ENCODE results near the gene TBC1D22A. TPM values are rescaled to one million over a fixed set of nuclear protein-coding genes. Genes with fewer than 3 reads are reported as not detected.

Gene TBC1D22A
- total and polyA plus RNA-seq, 2 experiments from 2014 or later, result 9.6 to 13.3 TPM

- TF ChIP-seq ZNF462 (CRISPR knock-in tag; IDR thresholded peaks at IDR 0.05) (no peak), ZNF114 (CRISPR knock-in tag; IDR thresholded peaks at IDR 0.05) (no peak), POLR2AphosphoS5 (IDR thresholded peaks at IDR 0.05; ENCODE audit: low read depth) (no peak), EZH2 (IDR thresholded peaks at IDR 0.05; ENCODE audit: low read depth, unreplicated experiment) (no peak), CREB1 (CRISPR knock-in tag; IDR thresholded peaks at IDR 0.05; ENCODE audit: low read depth) (no peak)
These were observed 160.9 kb downstream of the TBC1D22A start (continued) for GRCh38 chr22:46923394-46923793.

- DNase-seq (ENCODE audit: low spot score) (no peak), ATAC-seq (no peak)
- no peak overlapping the region for H3K4me3 ChIP-seq
- no peaks in the 10 kb centered on the region for H4K20me1 ChIP-seq (replicated peaks; ENCODE audit: insufficient read depth)
- H2AFZ ChIP-seq, result no peak overlapping the region
- no peaks in the 10 kb centered on the region for H3K9me2 ChIP-seq (ENCODE audit: insufficient read depth)
- no peaks in the 10 kb centered on the region for H3K27me3 ChIP-seq (ENCODE audit: insufficient read depth)
- Mint-ChIP-seq H3K36me3 (ENCODE audit: low read depth) (peaks cover 9% of the 10 kb centered on the region; the same call in 2 of the 3 replicates), H3K9me3 (peaks cover 3% of the 10 kb centered on the region; the same call in 1 of the 3 replicates), H3K27ac (peak overlapping the region; percentile 50; the same call in 1 of the 2 replicates), H3K27me3 (ENCODE audit: insufficient read depth, low read depth, poor library complexity) (peaks cover 2% of the 10 kb centered on the region), H3K4me1 (peaks cover 5% of the 10 kb centered on the region; the same call in 2 of the 3 replicates), H3K4me3 (no peak overlapping the region)
- no peaks in the 10 kb centered on the region for H3F3A ChIP-seq (replicated peaks; ENCODE audit: low read depth)
- no peaks in the 10 kb centered on the region for H3K36me3 ChIP-seq (ENCODE audit: insufficient read depth)
- 0 out of 2 replicates have a peak, but pooled peaks cover 4% of the 10 kb centered on the region for H3K79me2 ChIP-seq (replicated peaks; ENCODE audit: insufficient read depth)
- H3K27ac ChIP-seq (ENCODE audit: low read depth), result no peak overlapping the region
- no peak overlapping the region for H3K4me2 ChIP-seq
- TF ChIP-seq CREB1 (CRISPR knock-in tag; IDR thresholded peaks at IDR 0.05; ENCODE audit: low read depth), result no peak
- H3K4me1 ChIP-seq (ENCODE audit: insufficient read depth), result no peaks in the 10 kb centered on the region
These were observed 163.4 kb downstream of the TBC1D22A start for GRCh38 chr22:46925818-46926217.
